Right lobe of liver (tissue), 6 donors: Measurements from ENCODE around the gene S100A9. TPM values are rescaled to one million over a fixed set of nuclear protein-coding genes. Genes with fewer than 3 reads are reported as not detected.
A peak's percentile ranks its signal among the peaks of the same experiment; 100 is the strongest.

Experiments used
- ATAC-seq, 4 donors: fragments of 200-7000 bp; cut with Tn5 transposase; one replicate each; pipeline ENCODE4 v1.9.1; 2020; ENCODE audit warnings: mild to moderate bottlenecking in 4 of 4, moderate library complexity in 4 of 4
- DNase-seq, 3 donors: peaks; one replicate each; pipeline ENCODE4 v3.0.0-alpha.2; 2020
- H3K27ac ChIP-seq, 3 donors: fragments of 200-600 bp; one replicate each; pipeline ENCODE4 v1.8.0; 2022
- H3K27me3 ChIP-seq, 2 donors: fragments of 200-600 bp; one replicate each; pipeline ENCODE4 v1.8.0; 2022
- H3K36me3 ChIP-seq, 4 donors: fragments of 200-600 bp; sonication (generic) in 1 of 4; one replicate each; pipeline versions ENCODE4 v1.5.1 to v1.8.0; 2017 to 2022; ENCODE audit warnings: control low read depth in 1 of 4
- H3K4me1 ChIP-seq, 4 donors: fragments of 200-600 bp; sonication (generic) in 1 of 4; one replicate each; pipeline versions ENCODE4 v1.5.1 to v1.8.0; 2017 to 2022; ENCODE audit warnings: control low read depth in 1 of 4
- H3K4me3 ChIP-seq, 3 donors: fragments of 200-600 bp; one replicate each; pipeline ENCODE4 v1.8.0; 2022
- H3K9me3 ChIP-seq, 4 donors: fragments of 200-600 bp; sonication (generic) in 1 of 4; one replicate each; pipeline versions ENCODE4 v1.5.1 to v1.8.0; 2017 to 2022; ENCODE audit warnings: control low read depth in 1 of 4
- CTCF ChIP-seq, 4 donors: fragments of 200-600 bp in 3 of 4; fragments of 450-650 bp in 1 of 4; IDR thresholded peaks; one replicate each; pipeline versions ENCODE4 v1.5.1 to v1.8.0; 2016 to 2022; ENCODE audit warnings: antibody characterized with exemption in 4 of 4, mild to moderate bottlenecking in 2 of 4
- POLR2A ChIP-seq: fragments of 450-650 bp; IDR thresholded peaks from one replicate; pipeline ENCODE4 v1.6.1; 2017; ENCODE audit warnings: antibody characterized with exemption, mild to moderate bottlenecking
- WGBS: methylation state at CpG from one replicate; pipeline ENCODE4 v1.1.6; 2018; ENCODE audit warnings: low coverage, low lambda C conversion rate; ENCODE audit not compliant: insufficient coverage; ENCODE audit errors: missing lambda C conversion rate; 5-methylcytosine and 5-hydroxymethylcytosine counted together
- intact Hi-C, 2 donors: fragments of 100-400 bp; cut with DNase I; formaldehyde crosslinking; loops; one replicate each; pipeline versions ENCODE4 v1.11.2 to v1.14.1; 2022
- total RNA-seq, 6 experiments: library from RNA; depleted of rRNA in 2 of 6; stranded (reverse); fragments of >200 nt in 2 of 6; fragmentation: NEBNext Ultra II Directional in 3 of 6; extraction: Animal tissue kit (Norgen Biotek cat#: 25700) in 3 of 6; gene quantifications; one replicate each; pipeline versions ENCODE4 v1.1.0 to v1.2.4, GENCODE V29; 2016 to 2023
- donor health status: DM: no; HTN: yes; CAD: no.
- donor health status: DM: no; HTN: no; CAD: no.
- donor health status: DM: no; HTN: no; CAD: no.
- donor health status: DM: no; HTN: yes; CAD: no.
- donor health status: DM: no; HTN: yes; CAD: no.

S100A9 gene
- total RNA-seq, 6 experiments from 2014 or later, result 34.3 to 96.8 (median 64.5) TPM

GRCh38 chr1:153368495-153368894, 10.8 kb downstream of the S100A9 start:
- ATAC-seq (peak in 1 of 4 donors; percentile 21), DNase-seq (no peak)
- intact Hi-C loops, result no loop called here
- Histone ChIP-seq H3K4me3 (no peak overlapping the region), H3K36me3 (no peaks in the 10 kb centered on the region), H3K4me1 (no peaks in the 10 kb centered on the region), H3K27me3 (no peaks in the 10 kb centered on the region), H3K27ac (no peak overlapping the region), H3K9me3 (no peaks in the 10 kb centered on the region)
- 41% methylated on average over 2 of the region's 2 CpGs for WGBS
- TF ChIP-seq POLR2A, result no peak
- no peak for TF ChIP-seq CTCF (IDR thresholded peaks at IDR 0.05)

GRCh38 chr1:153370146-153370545, 12.5 kb downstream of the S100A9 start:
- Histone ChIP-seq H3K9me3 (no peaks in the 10 kb centered on the region), H3K36me3 (no peaks in the 10 kb centered on the region), H3K27me3 (no peaks in the 10 kb centered on the region), H3K4me3 (no peak overlapping the region), H3K27ac (no peak overlapping the region), H3K4me1 (no peaks in the 10 kb centered on the region)
- WGBS, result 56% methylated on average over 3 of the region's 3 CpGs
- TF ChIP-seq POLR2A (no peak), CTCF (IDR thresholded peaks at IDR 0.05) (no peak)
- no peak for DNase-seq
- ATAC-seq, result no peak
- intact Hi-C loops, result no loop called here

- Histone ChIP-seq H3K27me3 (no peaks in the 10 kb centered on the region), H3K4me3 (no peak overlapping the region), H3K9me3 (no peaks in the 10 kb centered on the region), H3K27ac (no peak overlapping the region), H3K4me1 (no peaks in the 10 kb centered on the region), H3K36me3 (no peaks in the 10 kb centered on the region)
- no peak for DNase-seq
- TF ChIP-seq CTCF (IDR thresholded peaks at IDR 0.05), result no peak
- TF ChIP-seq POLR2A, result no peak
- no peak for ATAC-seq
- no CpG with 5 or more reads among the region's 1 CpG for WGBS
- intact Hi-C loops, result no loop called here
These were observed 13.6 kb downstream of the S100A9 start for GRCh38 chr1:153371231-153371630.

- no peak overlapping the region for H3K27ac ChIP-seq
- no peaks in the 10 kb centered on the region for H3K36me3 ChIP-seq
- H3K4me1 ChIP-seq, result no peaks in the 10 kb centered on the region
- H3K9me3 ChIP-seq, result no peaks in the 10 kb centered on the region
- no peak for DNase-seq
- no peak overlapping the region for H3K4me3 ChIP-seq
- ATAC-seq, result no peak
- 86% methylated on average over 2 of the region's 2 CpGs for WGBS
- no peak for TF ChIP-seq POLR2A
- TF ChIP-seq CTCF (IDR thresholded peaks at IDR 0.05), result no peak
- intact Hi-C loops, result no loop called here
- H3K27me3 ChIP-seq, result no peaks in the 10 kb centered on the region
These were observed 14.9 kb downstream of the S100A9 start for GRCh38 chr1:153372571-153372970.

GRCh38 chr1:153374071-153374470, 16.4 kb downstream of the S100A9 start:
- ATAC-seq (peak; percentile 42 to 46 (median 43)), DNase-seq (peak in 1 of 3 donors; percentile 43)
- WGBS, result 36% methylated on average over 2 of the region's 2 CpGs
- Histone ChIP-seq H3K9me3 (no peaks in the 10 kb centered on the region), H3K4me3 (no peak overlapping the region), H3K27ac (no peak overlapping the region), H3K27me3 (no peaks in the 10 kb centered on the region), H3K36me3 (no peaks in the 10 kb centered on the region), H3K4me1 (no peaks in the 10 kb centered on the region)
- intact Hi-C loops, result no loop called here
- TF ChIP-seq CTCF (IDR thresholded peaks at IDR 0.05) (no peak), POLR2A (no peak)
